ENCODE data around the gene KCNG3.

Gene KCNG3

GRCh38 chr2:42480402-42480801, 13.4 kb downstream of the KCNG3 start:
- DNase-seq, result no peak

GRCh38 chr2:42474765-42475454, 18.9 kb downstream of the KCNG3 start:
- DNase-seq, result no peak

- no peak for DNase-seq
Observed at GRCh38 chr2:42470706-42471105, 23.1 kb downstream of the KCNG3 start.

GRCh38 chr2:42464631-42465030, 29.2 kb downstream of the KCNG3 start:
- DNase-seq, result no peak

- DNase-seq, result no peak
Observed at GRCh38 chr2:42463570-42463969, 30.2 kb downstream of the KCNG3 start.

GRCh38 chr2:42459296-42459695, 34.5 kb downstream of the KCNG3 start:
- no peak for DNase-seq

GRCh38 chr2:42458396-42458795, 35.4 kb downstream of the KCNG3 start:
- no peak for DNase-seq

GRCh38 chr2:42457011-42457410, 36.8 kb downstream of the KCNG3 start:
- no peak for DNase-seq

- no peak for DNase-seq
Observed at GRCh38 chr2:42456126-42456839, 37.5 kb downstream of the KCNG3 start.

- DNase-seq, result no peak
Observed at GRCh38 chr2:42452545-42452944, 41.2 kb downstream of the KCNG3 start.

- DNase-seq, result no peak
Observed at GRCh38 chr2:42450136-42450535, 43.6 kb downstream of the KCNG3 start.

GRCh38 chr2:42449163-42450087, 44.4 kb downstream of the KCNG3 start:
- DNase-seq, result no peak

- DNase-seq, result no peak
Observed at GRCh38 chr2:42448163-42448562, 45.6 kb downstream of the KCNG3 start.

GRCh38 chr2:42446503-42447271, 47.1 kb downstream of the KCNG3 start:
- no peak for DNase-seq

- DNase-seq, result no peak
Observed at GRCh38 chr2:42443718-42444399, 49.9 kb downstream of the KCNG3 start.

- DNase-seq, result no peak
Observed at GRCh38 chr2:42442774-42443173, 51.0 kb downstream of the KCNG3 start.

- DNase-seq, result no peak
Observed at GRCh38 chr2:42438685-42439084, 55.1 kb downstream of the KCNG3 start.

- DNase-seq, result no peak
Observed at GRCh38 chr2:42436370-42436769, 57.4 kb downstream of the KCNG3 start.

- no peak for DNase-seq
Observed at GRCh38 chr2:42435628-42436027, 58.2 kb downstream of the KCNG3 start.

- no peak for DNase-seq
Observed at GRCh38 chr2:42430188-42430587, 63.6 kb downstream of the KCNG3 start.

GRCh38 chr2:42429352-42429751, 64.4 kb downstream of the KCNG3 start:
- DNase-seq, result no peak

- DNase-seq, result no peak
Observed at GRCh38 chr2:42425697-42426096, 68.1 kb downstream of the KCNG3 start.
